Ishikawa (cell line): ENCODE measurements around the gene SLC15A5.

Experiments
- CEBPB ChIP-seq: IDR thresholded peaks from 2 replicates; pipeline ENCODE4 v1.6.1; 2012
- CREB1 ChIP-seq: IDR thresholded peaks from 2 replicates; pipeline ENCODE4 v1.6.1; 2012; ENCODE audit warnings: low read depth
- EGR1 ChIP-seq: IDR thresholded peaks from 2 replicates; pipeline ENCODE4 v1.6.1; 2012
- EP300 ChIP-seq: IDR thresholded peaks from 2 replicates; pipeline ENCODE4 v1.6.1; 2012; ENCODE audit warnings: borderline replicate concordance
- MAX ChIP-seq: IDR thresholded peaks from 2 replicates; pipeline ENCODE4 v1.6.1; 2012
- NFIC ChIP-seq: IDR thresholded peaks from 2 replicates; pipeline ENCODE4 v1.6.1; 2012
- REST ChIP-seq: IDR thresholded peaks from 2 replicates; pipeline ENCODE4 v1.6.1; 2012; ENCODE audit warnings: low read depth, mild to moderate bottlenecking
- TAF1 ChIP-seq: IDR thresholded peaks from 2 replicates; pipeline ENCODE4 v1.6.1; 2012; ENCODE audit warnings: low read depth, mild to moderate bottlenecking
- USF1 ChIP-seq: IDR thresholded peaks from 2 replicates; pipeline ENCODE4 v1.6.1; 2012

- no peak for TF ChIP-seq NFIC
- no peak for TF ChIP-seq USF1
- TF ChIP-seq REST: no peak
- TF ChIP-seq CREB1: no peak
- no peak for TF ChIP-seq MAX
- no peak for TF ChIP-seq EP300
- TF ChIP-seq TAF1: no peak
- no peak for TF ChIP-seq EGR1
- no peak for TF ChIP-seq CEBPB
Measured at GRCh38 chr12:16272222-16272621, 5.3 kb downstream of the SLC15A5 start.
